Ovary (tissue), 9 donors: ENCODE data around the gene DPP7. TPM values are rescaled to one million over a fixed set of nuclear protein-coding genes. Genes with fewer than 3 reads are reported as not detected.

Experiments
- DNase-seq, 5 donors: peaks; one replicate each; pipeline ENCODE4 v3.0.0-alpha.2; 2019 to 2020
- H3K27ac ChIP-seq, 2 donors: fragments of 200-600 bp; one replicate each; pipeline versions ENCODE4 v1.5.1 to v1.8.0; 2019 to 2022
- H3K27me3 ChIP-seq: fragments of 200-600 bp; one replicate; pipeline ENCODE4 v1.8.0; 2022
- H3K36me3 ChIP-seq: fragments of 200-600 bp; sonication (generic); one replicate; pipeline ENCODE4 v1.5.1; 2019
- H3K4me1 ChIP-seq: one replicate; pipeline ENCODE4 v1.8.1; 2013; ENCODE audit warnings: mild to moderate bottlenecking, moderate library complexity; ENCODE audit not compliant: insufficient read depth
- H3K4me3 ChIP-seq: fragments of 200-600 bp; sonication (generic); one replicate; pipeline ENCODE4 v1.5.1; 2017
- H3K9me3 ChIP-seq, 2 donors: fragments of 200-600 bp in 1 of 2; sonication (generic) in 1 of 2; one replicate each; pipeline versions ENCODE4 v1.5.1 to v1.8.1; 2013 to 2019; ENCODE audit warnings: mild to moderate bottlenecking in 1 of 2, moderate library complexity in 1 of 2
- EP300 ChIP-seq: sonication (generic); formaldehyde crosslinking; IDR thresholded peaks from one replicate; pipeline ENCODE4 v1.6.1; 2017; ENCODE audit warnings: antibody characterized with exemption
- POLR2A ChIP-seq: fragments of 450-650 bp; IDR thresholded peaks from one replicate; pipeline ENCODE4 v1.6.1; 2017; ENCODE audit warnings: antibody characterized with exemption, mild to moderate bottlenecking, moderate library complexity
- WGBS, 3 donors: extraction: QIAGEN DNeasy Blood & Tissue Kit in 1 of 3; methylation state at CpG; one replicate each; pipeline versions ENCODE4 v1.1.5 to v1.1.7; 2013 to 2017; 5-methylcytosine and 5-hydroxymethylcytosine counted together
- intact Hi-C, 4 donors: fragments of 100-400 bp; cut with DNase I; formaldehyde crosslinking; loops; one replicate each; pipeline versions ENCODE4 v1.11.0 to v1.15.1; 2022 to 2023
- polyA plus RNA-seq, 2 donors: library from polyadenylated mRNA; stranded (reverse); fragments of 200-250 nt in 1 of 2; fragments of 350-450 nt in 1 of 2; fragmentation: Illumina TruSeq in 1 of 2; extraction: RNeasy Lipid Tissue Mini Kit (QIAGEN cat#74804) in 1 of 2; gene quantifications; one replicate each; pipeline ENCODE4 v1.2.3, GENCODE V29; 2013 to 2014
- total RNA-seq, 7 donors: library from RNA; depleted of rRNA in 2 of 7; stranded (reverse); fragments of >200 nt in 2 of 7; fragmentation: NEBNext Ultra II Directional in 3 of 7; extraction: Animal tissue kit (Norgen Biotek cat#: 25700) in 3 of 7; gene quantifications; one replicate each; pipeline versions ENCODE4 v1.1.0 to v1.2.4, GENCODE V29; 2016 to 2023
- TF ChIP-seq, protein P1 (sequence below), 3 donors: fragments of 450-650 bp in 2 of 3; fragments of 200-600 bp in 1 of 3; IDR thresholded peaks; one replicate each; pipeline versions ENCODE4 v1.5.1 to v1.8.0; 2016 to 2022; ENCODE audit warnings: antibody characterized with exemption in 3 of 3, mild to moderate bottlenecking in 1 of 3
- donor health status: DM: no; HTN: no; CAD: no; lungs with moderate emphysema.
- donor health status: DM: no; HTN: no; CAD: no.
- donor health status: Bipolar disorder and iron deficiency.
- donor health status: DM: yes; HTN: yes; CAD: no.
- donor health status: DM: no; HTN: no; CAD: no.
- donor health status: DM: yes; HTN: yes; CAD: no.

The DPP7 gene
- total and polyA plus RNA-seq, 9 donors = 3.0 to 117 (median 88.7) TPM

DNA sequence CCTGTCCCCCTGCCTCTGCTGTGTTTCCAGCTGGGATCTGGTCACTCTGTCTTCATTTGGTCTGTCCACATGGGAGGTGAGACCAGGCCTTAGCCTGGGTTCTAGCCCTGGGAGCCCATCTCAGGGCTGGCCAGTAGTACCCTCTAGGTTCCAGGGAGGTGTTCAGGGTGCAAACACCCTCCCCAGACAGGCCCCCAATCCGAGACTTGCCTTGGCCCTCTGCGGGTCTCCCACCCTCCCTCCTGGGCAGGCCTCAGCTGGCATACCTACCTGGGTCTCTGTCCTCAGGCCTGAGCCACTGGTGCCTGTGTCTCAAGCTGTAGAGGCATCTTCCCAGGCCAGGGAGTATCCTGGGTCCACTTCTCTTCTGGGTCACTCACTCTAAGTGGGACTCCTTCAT lies 43.3 kb downstream of the DPP7 start:
- H3K27ac ChIP-seq = no peak overlapping the region
- DNase-seq = no peak
- TF ChIP-seq POLR2A = no peak
- TF ChIP-seq EP300 = no peak
- TF ChIP-seq, protein P1, sequence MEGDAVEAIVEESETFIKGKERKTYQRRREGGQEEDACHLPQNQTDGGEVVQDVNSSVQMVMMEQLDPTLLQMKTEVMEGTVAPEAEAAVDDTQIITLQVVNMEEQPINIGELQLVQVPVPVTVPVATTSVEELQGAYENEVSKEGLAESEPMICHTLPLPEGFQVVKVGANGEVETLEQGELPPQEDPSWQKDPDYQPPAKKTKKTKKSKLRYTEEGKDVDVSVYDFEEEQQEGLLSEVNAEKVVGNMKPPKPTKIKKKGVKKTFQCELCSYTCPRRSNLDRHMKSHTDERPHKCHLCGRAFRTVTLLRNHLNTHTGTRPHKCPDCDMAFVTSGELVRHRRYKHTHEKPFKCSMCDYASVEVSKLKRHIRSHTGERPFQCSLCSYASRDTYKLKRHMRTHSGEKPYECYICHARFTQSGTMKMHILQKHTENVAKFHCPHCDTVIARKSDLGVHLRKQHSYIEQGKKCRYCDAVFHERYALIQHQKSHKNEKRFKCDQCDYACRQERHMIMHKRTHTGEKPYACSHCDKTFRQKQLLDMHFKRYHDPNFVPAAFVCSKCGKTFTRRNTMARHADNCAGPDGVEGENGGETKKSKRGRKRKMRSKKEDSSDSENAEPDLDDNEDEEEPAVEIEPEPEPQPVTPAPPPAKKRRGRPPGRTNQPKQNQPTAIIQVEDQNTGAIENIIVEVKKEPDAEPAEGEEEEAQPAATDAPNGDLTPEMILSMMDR (IDR thresholded peaks at IDR 0.05) = no peak
- intact Hi-C loops = no loop called here
- H3K4me1 ChIP-seq = no peaks in the 10 kb centered on the region
- H3K4me3 ChIP-seq = no peak overlapping the region
- H3K36me3 ChIP-seq = no peaks in the 10 kb centered on the region
- H3K9me3 ChIP-seq = no peaks in the 10 kb centered on the region
- H3K27me3 ChIP-seq = peaks cover 4% of the 10 kb centered on the region
- 74 to 95% (median 82%) methylated on average over 2 of the region's 2 CpGs for WGBS, 3 donors

DNA sequence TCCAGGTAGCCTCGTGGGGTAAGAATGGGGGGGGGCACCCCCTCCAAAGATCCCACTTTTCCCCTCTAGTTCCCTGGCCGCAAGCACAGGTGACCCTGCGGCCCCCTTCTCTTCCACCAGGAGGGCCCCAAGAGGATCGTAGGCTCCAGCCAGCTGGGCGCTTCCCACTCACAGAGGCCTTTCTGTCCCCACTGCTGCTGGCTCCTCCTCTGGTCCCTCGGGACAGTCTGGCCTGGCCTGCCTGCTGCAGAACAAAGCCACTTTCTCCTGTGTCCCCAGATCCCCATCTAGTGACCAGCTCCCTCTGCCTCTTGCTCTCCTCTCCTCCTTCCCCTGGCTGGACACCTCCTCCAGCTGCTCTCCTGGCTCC lies 43.6 kb downstream of the DPP7 start:
- WGBS, 3 donors = 21 to 24% (median 23%) methylated on average over 6 of the region's 6 CpGs
- Histone ChIP-seq H3K27me3 (peaks cover 4% of the 10 kb centered on the region), H3K36me3 (no peaks in the 10 kb centered on the region), H3K4me1 (no peaks in the 10 kb centered on the region), H3K4me3 (no peak overlapping the region), H3K9me3 (no peaks in the 10 kb centered on the region), H3K27ac (no peak overlapping the region)
- intact Hi-C loops = no loop called here
- no peak for DNase-seq
- TF ChIP-seq, protein P1 (IDR thresholded peaks at IDR 0.05) = no peak
- TF ChIP-seq POLR2A = no peak
- no peak for TF ChIP-seq EP300

DNA sequence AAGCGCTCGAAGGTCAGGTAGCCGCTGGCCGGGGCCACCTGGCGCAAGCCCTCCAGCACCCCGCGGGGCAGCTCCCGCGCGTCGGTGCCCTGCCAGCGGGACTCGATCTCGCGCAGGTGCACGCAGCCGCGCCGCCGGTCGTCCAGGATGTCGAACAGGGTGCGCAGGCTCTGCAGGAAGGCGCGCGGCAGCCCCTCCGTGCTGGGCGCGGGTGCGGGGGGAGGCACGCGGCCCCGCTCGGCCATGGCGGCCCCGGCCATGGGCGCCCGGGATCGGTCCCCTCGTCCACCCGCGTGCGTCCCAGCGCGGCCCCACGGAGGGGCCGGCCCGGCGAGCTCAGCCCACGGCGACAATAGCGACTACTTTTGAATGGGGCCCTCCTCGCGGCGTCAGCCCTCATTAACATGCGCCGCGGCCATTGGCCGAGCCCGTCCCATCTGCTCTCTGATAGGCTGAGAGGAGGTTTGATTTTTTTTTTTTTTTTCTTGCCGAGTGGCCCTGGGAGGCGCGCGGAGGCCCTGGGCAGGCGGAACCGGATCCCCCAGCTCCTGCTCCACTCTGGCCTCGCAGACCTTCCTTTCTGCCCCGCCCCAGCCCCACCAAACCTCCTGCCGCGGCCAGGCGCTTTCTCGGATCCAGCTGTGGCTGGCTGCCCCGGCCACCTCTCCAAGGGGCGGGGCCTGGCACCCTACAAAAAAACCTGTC lies 44.2 kb downstream of the DPP7 start, which contains the start of gene SAPCD2:
SAPCD2 (minus strand) TSS at position 357 of the 705 bp plus-strand sequence; CDS start at position 260, 97 bp downstream.
- peaks cover 4% of the 10 kb centered on the region for H3K27me3 ChIP-seq
- no peaks in the 10 kb centered on the region for H3K9me3 ChIP-seq
- H3K36me3 ChIP-seq = no peaks in the 10 kb centered on the region
- peak in 4 of 5 donors; percentile 55 to 76 (median 62) for DNase-seq
- WGBS, 3 donors = 0 to 1% (median 0%) methylated on average over 38 to 74 of the region's 74 CpGs
- H3K27ac ChIP-seq = no peak within 1 kb of the TSS
- intact Hi-C loops = no loop called here
- H3K4me1 ChIP-seq = no peaks in the 10 kb centered on the region
- H3K4me3 ChIP-seq = peak within 1 kb of the TSS; percentile 8
- no peak for TF ChIP-seq POLR2A
- no peak for TF ChIP-seq EP300
- TF ChIP-seq, protein P1 (IDR thresholded peaks at IDR 0.05) = no peak

DNA sequence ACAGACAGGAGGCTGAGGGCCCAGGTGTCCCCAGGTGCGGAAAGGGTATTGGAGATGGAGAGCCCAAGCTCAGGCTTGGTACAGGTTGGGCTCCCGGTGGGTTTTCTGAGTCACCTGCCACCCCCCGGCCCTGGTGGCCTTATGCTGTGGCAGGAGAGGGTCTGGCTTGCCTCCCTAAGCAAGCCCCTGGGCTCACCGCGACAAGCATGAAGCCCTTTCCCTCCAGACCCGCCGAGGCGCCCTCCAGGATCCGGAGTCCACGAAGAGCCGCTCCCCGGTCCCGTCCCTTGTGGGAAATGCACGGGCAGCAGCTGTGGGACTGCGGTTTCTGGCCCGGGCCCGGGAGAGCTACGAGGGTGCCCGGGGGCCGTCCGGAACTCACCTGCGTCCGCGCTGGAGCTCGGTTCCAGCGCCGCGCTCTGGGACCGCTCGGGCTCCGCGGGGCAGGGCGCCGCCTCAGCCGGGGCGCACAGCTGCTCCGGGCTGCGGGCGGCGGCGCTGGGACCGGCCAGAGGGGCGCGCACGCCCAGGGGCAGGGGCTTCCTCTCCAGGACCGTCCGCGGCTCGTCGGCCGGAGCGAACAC lies 44.9 kb downstream of the DPP7 start:
- H3K4me3 ChIP-seq = no peak overlapping the region
- H3K9me3 ChIP-seq = no peaks in the 10 kb centered on the region
- no peak overlapping the region for H3K27ac ChIP-seq
- H3K27me3 ChIP-seq = peaks cover 4% of the 10 kb centered on the region
- no peak for DNase-seq
- intact Hi-C loops = loop anchor here in 1 of 4 donors (5.0 kb wide), 1 partner anchor 42 kb away; the partner anchor contains the start of gene ABCA2
- WGBS, 3 donors = 4 to 13% (median 5%) methylated on average over 9 to 52 of the region's 52 CpGs
- no peaks in the 10 kb centered on the region for H3K36me3 ChIP-seq
- TF ChIP-seq, protein P1 (IDR thresholded peaks at IDR 0.05) = no peak
- TF ChIP-seq POLR2A (no peak), EP300 (no peak)
- no peaks in the 10 kb centered on the region for H3K4me1 ChIP-seq
